B cell (primary cell): ENCODE measurements around the gene ZNF804B. TPM values are rescaled to one million over a fixed set of nuclear protein-coding genes. Genes with fewer than 3 reads are reported as not detected.

Experiments used
- ATAC-seq: fragments of 200-7000 bp; cut with Tn5 transposase; one replicate; pipeline ENCODE4 v1.10.0; 2021; ENCODE audit warnings: low read depth, mild to moderate bottlenecking, moderate number of reproducible peaks, moderate library complexity
- CTCF ChIA-PET: fragments of 350-600 bp; sonication (Branson Sonifier 250); formaldehyde crosslinking; loops from one replicate; lab custom pipeline; 2021; ENCODE audit warnings: antibody characterized with exemption, inconsistent platforms; lab: Charles Lee
- POLR2A ChIA-PET: fragments of 350-600 bp; sonication (Branson Sonifier 250); formaldehyde crosslinking; loops from one replicate; lab custom pipeline; 2021; ENCODE audit warnings: antibody characterized with exemption; lab: Charles Lee
- DNase-seq: peaks from one replicate; pipeline ENCODE4 v3.0.0; 2013
- H2AFZ ChIP-seq: 2 replicates; pipeline ENCODE4 v1.6.1; 2012; ENCODE audit warnings: mild to moderate bottlenecking, low read depth, low read length; ENCODE audit not compliant: insufficient read depth, poor library complexity, severe bottlenecking
- H3K27ac ChIP-seq, 2 donors: 1 replicate in 1 of 2; 2 replicates in 1 of 2; pipeline ENCODE4 v1.5.1; 2012 to 2013; ENCODE audit warnings: low read length in 2 of 2, mild to moderate bottlenecking in 2 of 2, moderate library complexity in 1 of 2
- H3K27me3 ChIP-seq, 4 experiments: fragments of 200-600 bp in 1 of 4; sonication (generic) in 1 of 4; replicated peaks in 1 of 4; 1 replicate in 2 of 4; 2 replicates in 2 of 4; pipeline versions ENCODE4 v1.6.1 to v1.7.0; 2013 to 2016; ENCODE audit warnings: low read length in 3 of 4, mild to moderate bottlenecking in 2 of 4, mixed read lengths in 1 of 4, moderate library complexity in 1 of 4; ENCODE audit not compliant: insufficient read depth in 4 of 4, control insufficient read depth in 3 of 4; ENCODE audit errors: control extremely low read depth in 1 of 4
- H3K36me3 ChIP-seq, 2 experiments: replicated peaks in 1 of 2; 1 replicate in 1 of 2; 2 replicates in 1 of 2; pipeline versions ENCODE4 v1.6.1 to v1.7.1; 2013; ENCODE audit warnings: low read length in 1 of 2; ENCODE audit not compliant: insufficient read depth in 2 of 2, control insufficient read depth in 1 of 2; ENCODE audit errors: control extremely low read depth in 1 of 2, extremely low read depth in 1 of 2
- H3K4me1 ChIP-seq, 2 donors: fragments of 200-600 bp in 1 of 2; sonication (generic) in 1 of 2; 1 replicate in 1 of 2; 2 replicates in 1 of 2; pipeline versions ENCODE4 v1.5.1 to v1.6.1; 2013 to 2017; ENCODE audit warnings: low read length in 2 of 2; ENCODE audit not compliant: control insufficient read depth in 2 of 2, insufficient read depth in 2 of 2
- H3K4me2 ChIP-seq: replicated peaks from 2 replicates; pipeline ENCODE3; 2012; ENCODE audit warnings: mild to moderate bottlenecking, low read depth, low read length; ENCODE audit not compliant: poor library complexity, severe bottlenecking
- H3K4me3 ChIP-seq, 5 experiments: fragments of 200-600 bp in 1 of 5; sonication (generic) in 1 of 5; 1 replicate in 3 of 5; 2 replicates in 2 of 5; pipeline versions ENCODE4 v1.5.1 to v1.7.0; 2011 to 2016; ENCODE audit warnings: low read length in 4 of 5, mild to moderate bottlenecking in 4 of 5, low read depth in 2 of 5, control low read depth in 1 of 5, moderate library complexity in 1 of 5; ENCODE audit not compliant: insufficient read depth in 1 of 5; ENCODE audit errors: control extremely low read depth in 1 of 5, extremely low read depth in 1 of 5
- H3K79me2 ChIP-seq: fragments of 200-600 bp; sonication (generic); one replicate; pipeline ENCODE4 v1.6.0; 2016; ENCODE audit warnings: low read length; ENCODE audit not compliant: control insufficient read depth, insufficient read depth
- H3K9ac ChIP-seq: fragments of 200-600 bp; sonication (generic); 2 replicates; pipeline ENCODE4 v1.6.1; 2017; ENCODE audit warnings: mild to moderate bottlenecking, low read length, moderate library complexity
- H3K9me3 ChIP-seq, 3 donors: one replicate each; pipeline versions ENCODE4 v1.6.1 to v1.7.1; 2013; ENCODE audit warnings: low read length in 2 of 3; ENCODE audit not compliant: control insufficient read depth in 2 of 3, insufficient read depth in 1 of 3; ENCODE audit errors: control extremely low read depth in 1 of 3
- H4K20me1 ChIP-seq: 2 replicates; pipeline ENCODE4 v1.6.0; 2012; ENCODE audit warnings: mild to moderate bottlenecking, low read length; ENCODE audit not compliant: insufficient read depth, control insufficient read depth, poor library complexity, severe bottlenecking
- H3K27ac Mint-ChIP-seq: one replicate; pipeline ENCODE4 v1.8.0; 2021; ENCODE audit warnings: mixed read lengths
- H3K27me3 Mint-ChIP-seq: one replicate; pipeline ENCODE4 v1.8.0; 2021; ENCODE audit warnings: mixed read lengths
- H3K4me1 Mint-ChIP-seq: one replicate; pipeline ENCODE4 v1.8.0; 2021; ENCODE audit warnings: mixed read lengths
- H3K4me3 Mint-ChIP-seq: one replicate; pipeline ENCODE4 v1.8.0; 2021; ENCODE audit warnings: mixed read lengths
- H3K9me3 Mint-ChIP-seq: one replicate; pipeline ENCODE4 v1.8.0; 2022; ENCODE audit warnings: mixed read lengths; ENCODE audit not compliant: insufficient read depth
- EZH2 ChIP-seq: IDR thresholded peaks from 2 replicates; pipeline ENCODE4 v1.6.1; 2012; ENCODE audit warnings: borderline replicate concordance, low read depth, mild to moderate bottlenecking, moderate library complexity, low read length; ENCODE audit not compliant: insufficient read depth, poor library complexity, severe bottlenecking
- intact Hi-C: fragments of 100-400 bp; cut with micrococcal nuclease; formaldehyde crosslinking; loops from one replicate; pipeline ENCODE4 v1.10.0; 2022
- polyA plus RNA-seq: library from polyadenylated mRNA; depleted of rRNA; stranded (reverse); fragments of >200 nt; gene quantifications from 2 replicates; pipeline ENCODE4 v1.2.3, GENCODE V29; 2012
- total RNA-seq, 2 donors: library from RNA; stranded (reverse); fragments of 120-200 nt in 1 of 2; gene quantifications; 1 replicate in 1 of 2; 2 replicates in 1 of 2; pipeline versions ENCODE4 v1.2.3 to v1.2.4, GENCODE V29; 2013 to 2022
- TF ChIP-seq, protein P1 (sequence below): fragments of 200-600 bp; IDR thresholded peaks from one replicate; pipeline ENCODE4 v1.8.0; 2022; ENCODE audit warnings: antibody characterized with exemption, mild to moderate bottlenecking

Gene ZNF804B
- total and polyA plus RNA-seq, 2 donors (not counting 1 experiment from before 2014, with no cell fraction given), result not detected

DNA sequence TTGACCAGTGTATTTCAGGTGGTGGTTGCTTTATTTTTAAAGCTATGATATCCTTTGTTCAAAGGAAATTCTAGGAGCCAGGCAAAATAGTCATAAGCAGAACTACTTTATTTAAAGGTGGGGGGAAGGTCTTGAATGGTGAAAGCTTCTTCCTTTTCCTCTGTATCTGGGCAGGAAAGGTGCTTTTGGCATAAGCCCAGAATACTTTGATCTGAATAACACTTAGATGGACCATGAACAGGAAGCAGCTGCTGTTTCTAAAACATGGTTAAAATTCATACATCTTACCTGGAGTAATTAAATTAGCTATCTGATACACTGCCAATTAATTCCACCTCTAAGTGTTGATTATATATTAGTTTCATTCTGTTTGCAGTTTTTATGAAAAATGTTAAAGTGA is 13.3 kb downstream of the ZNF804B start:
- Mint-ChIP-seq H3K27me3 (no peaks in the 10 kb centered on the region), H3K27ac (no peak overlapping the region), H3K9me3 (no peaks in the 10 kb centered on the region), H3K4me1 (no peaks in the 10 kb centered on the region), H3K4me3 (no peak overlapping the region)
- H3K27me3 ChIP-seq, result no peaks in the 10 kb centered on the region
- no peak for ATAC-seq
- H3K79me2 ChIP-seq, result no peaks in the 10 kb centered on the region
- intact Hi-C loops, result no loop called here
- no peaks in the 10 kb centered on the region for H4K20me1 ChIP-seq
- CTCF ChIA-PET, result no interaction called here
- POLR2A ChIA-PET, result no interaction called here
- DNase-seq, result no peak
- H2AFZ ChIP-seq, result no peak overlapping the region
- H3K9ac ChIP-seq, result no peak overlapping the region
- no peaks in the 10 kb centered on the region for H3K36me3 ChIP-seq
- H3K27ac ChIP-seq, result no peak overlapping the region
- no peak overlapping the region for H3K4me3 ChIP-seq
- H3K4me1 ChIP-seq, result no peaks in the 10 kb centered on the region
- H3K9me3 ChIP-seq, result no peaks in the 10 kb centered on the region
- H3K4me2 ChIP-seq, result no peak overlapping the region
- TF ChIP-seq EZH2, result no peak
- TF ChIP-seq, protein P1, sequence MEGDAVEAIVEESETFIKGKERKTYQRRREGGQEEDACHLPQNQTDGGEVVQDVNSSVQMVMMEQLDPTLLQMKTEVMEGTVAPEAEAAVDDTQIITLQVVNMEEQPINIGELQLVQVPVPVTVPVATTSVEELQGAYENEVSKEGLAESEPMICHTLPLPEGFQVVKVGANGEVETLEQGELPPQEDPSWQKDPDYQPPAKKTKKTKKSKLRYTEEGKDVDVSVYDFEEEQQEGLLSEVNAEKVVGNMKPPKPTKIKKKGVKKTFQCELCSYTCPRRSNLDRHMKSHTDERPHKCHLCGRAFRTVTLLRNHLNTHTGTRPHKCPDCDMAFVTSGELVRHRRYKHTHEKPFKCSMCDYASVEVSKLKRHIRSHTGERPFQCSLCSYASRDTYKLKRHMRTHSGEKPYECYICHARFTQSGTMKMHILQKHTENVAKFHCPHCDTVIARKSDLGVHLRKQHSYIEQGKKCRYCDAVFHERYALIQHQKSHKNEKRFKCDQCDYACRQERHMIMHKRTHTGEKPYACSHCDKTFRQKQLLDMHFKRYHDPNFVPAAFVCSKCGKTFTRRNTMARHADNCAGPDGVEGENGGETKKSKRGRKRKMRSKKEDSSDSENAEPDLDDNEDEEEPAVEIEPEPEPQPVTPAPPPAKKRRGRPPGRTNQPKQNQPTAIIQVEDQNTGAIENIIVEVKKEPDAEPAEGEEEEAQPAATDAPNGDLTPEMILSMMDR, result no peak

DNA sequence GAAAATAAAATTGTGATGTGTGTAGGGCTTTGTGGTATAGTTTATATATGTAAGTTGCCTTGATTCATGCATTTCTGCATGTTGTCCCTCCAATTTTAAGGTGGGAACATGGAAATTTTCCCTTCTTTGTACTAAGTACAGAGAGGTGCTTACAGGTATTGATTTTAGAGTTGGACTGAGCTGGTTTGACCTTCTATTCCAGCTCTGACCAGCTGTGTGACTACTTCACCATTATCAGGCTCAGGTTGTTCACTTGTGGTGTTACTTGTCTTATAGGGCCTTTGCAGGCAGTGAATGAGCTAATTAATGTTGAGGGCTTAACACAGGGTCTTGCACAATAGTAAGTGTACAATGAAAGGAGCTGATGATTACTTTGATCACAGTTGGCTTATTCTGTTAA is 16.3 kb downstream of the ZNF804B start:
- H3K27me3 Mint-ChIP-seq, result no peaks in the 10 kb centered on the region
- intact Hi-C loops, result no loop called here
- H3K27ac Mint-ChIP-seq, result no peak overlapping the region
- no peak overlapping the region for H3K4me2 ChIP-seq
- POLR2A ChIA-PET, result no interaction called here
- H2AFZ ChIP-seq, result no peak overlapping the region
- H3K9ac ChIP-seq, result no peak overlapping the region
- no peak for ATAC-seq
- no peaks in the 10 kb centered on the region for H3K4me1 ChIP-seq
- no peaks in the 10 kb centered on the region for H3K9me3 Mint-ChIP-seq
- H3K9me3 ChIP-seq, result no peaks in the 10 kb centered on the region
- DNase-seq, result no peak
- no peaks in the 10 kb centered on the region for H3K79me2 ChIP-seq
- CTCF ChIA-PET, result no interaction called here
- no peak overlapping the region for H3K27ac ChIP-seq
- no peaks in the 10 kb centered on the region for H3K27me3 ChIP-seq
- TF ChIP-seq, protein P1, result no peak
- no peak for TF ChIP-seq EZH2
- H3K4me3 ChIP-seq, result no peak overlapping the region
- no peak overlapping the region for H3K4me3 Mint-ChIP-seq
- H3K36me3 ChIP-seq, result no peaks in the 10 kb centered on the region
- no peaks in the 10 kb centered on the region for H4K20me1 ChIP-seq
- H3K4me1 Mint-ChIP-seq, result no peaks in the 10 kb centered on the region
